GM12875 (cell line): ENCODE results near the gene SSBP3.

Source experiments
- H3K4me3 ChIP-seq: one replicate; pipeline ENCODE4 v1.5.1; 2011; ENCODE audit warnings: low read depth, low read length, control low read depth
- CTCF ChIP-seq: IDR thresholded peaks from 2 replicates; pipeline ENCODE4 v1.5.1; 2011; ENCODE audit warnings: low read depth, mild to moderate bottlenecking, control low read depth, inconsistent platforms, low read length, moderate library complexity, borderline replicate concordance; ENCODE audit not compliant: insufficient read depth

The SSBP3 gene

GRCh38 chr1:54371038-54371941 is 34.9 kb downstream of the SSBP3 start:
- no peak for TF ChIP-seq CTCF
- no peak overlapping the region for H3K4me3 ChIP-seq

- no peak overlapping the region for H3K4me3 ChIP-seq
- TF ChIP-seq CTCF: no peak
Measured at GRCh38 chr1:54370287-54370989, 35.8 kb downstream of the SSBP3 start.

GRCh38 chr1:54367613-54368012 is 38.6 kb downstream of the SSBP3 start:
- no peak overlapping the region for H3K4me3 ChIP-seq
- no peak for TF ChIP-seq CTCF

GRCh38 chr1:54365847-54366246 is 40.3 kb downstream of the SSBP3 start:
- no peak for TF ChIP-seq CTCF
- no peak overlapping the region for H3K4me3 ChIP-seq

- no peak for TF ChIP-seq CTCF
- H3K4me3 ChIP-seq: no peak overlapping the region
Measured at GRCh38 chr1:54365398-54365797, 40.8 kb downstream of the SSBP3 start.

GRCh38 chr1:54364995-54365394 is 41.2 kb downstream of the SSBP3 start:
- H3K4me3 ChIP-seq: no peak overlapping the region
- no peak for TF ChIP-seq CTCF
